Measurements from ENCODE around the gene NRIP1.

Gene NRIP1

GRCh38 chr21:15009837-15010363 lies 54.9 kb downstream of the NRIP1 start:
- peak; percentile 77 to 82 for DNase-seq (ENCODE audit: low read depth in 2 of 2)

GRCh38 chr21:15007716-15008296 lies 57.0 kb downstream of the NRIP1 start:
- no peak for DNase-seq (ENCODE audit: low read depth in 2 of 2)

GRCh38 chr21:15006594-15007230 lies 58.1 kb downstream of the NRIP1 start:
- DNase-seq (ENCODE audit: low read depth in 2 of 2), result no peak

- DNase-seq (ENCODE audit: low read depth in 2 of 2), result no peak
Measured at GRCh38 chr21:15005391-15005790, 59.4 kb downstream of the NRIP1 start.

- DNase-seq (ENCODE audit: low read depth in 2 of 2), result no peak
Measured at GRCh38 chr21:15004721-15005370, 60.0 kb downstream of the NRIP1 start.

GRCh38 chr21:15003463-15004135 lies 61.2 kb downstream of the NRIP1 start:
- DNase-seq (ENCODE audit: low read depth in 2 of 2), result no peak

- no peak for DNase-seq (ENCODE audit: low read depth in 2 of 2)
Measured at GRCh38 chr21:15001857-15002606, 62.8 kb downstream of the NRIP1 start.

GRCh38 chr21:15001113-15001512 lies 63.7 kb downstream of the NRIP1 start:
- DNase-seq (ENCODE audit: low read depth in 2 of 2), result no peak

- DNase-seq (ENCODE audit: low read depth in 2 of 2), result peak; percentile 60 to 64
Measured at GRCh38 chr21:15000081-15000480, 64.7 kb downstream of the NRIP1 start.

GRCh38 chr21:14998784-14999183 lies 66.0 kb downstream of the NRIP1 start:
- no peak for DNase-seq (ENCODE audit: low read depth in 2 of 2)

- no peak for DNase-seq (ENCODE audit: low read depth in 2 of 2)
Measured at GRCh38 chr21:14998336-14998735, 66.5 kb downstream of the NRIP1 start.

- peak in 1 of 2 experiments; percentile 47 for DNase-seq (ENCODE audit: low read depth in 2 of 2)
Measured at GRCh38 chr21:14995695-14996490, 68.9 kb downstream of the NRIP1 start.

GRCh38 chr21:14995226-14995625 lies 69.6 kb downstream of the NRIP1 start:
- no peak for DNase-seq (ENCODE audit: low read depth in 2 of 2)

- DNase-seq (ENCODE audit: low read depth in 2 of 2), result no peak
Measured at GRCh38 chr21:14993115-14993514, 71.7 kb downstream of the NRIP1 start.

GRCh38 chr21:14991957-14992356 lies 72.8 kb downstream of the NRIP1 start:
- DNase-seq (ENCODE audit: low read depth in 2 of 2), result no peak

- DNase-seq (ENCODE audit: low read depth in 2 of 2), result no peak
Measured at GRCh38 chr21:14989359-14989758, 75.4 kb downstream of the NRIP1 start.

GRCh38 chr21:14988760-14989159 lies 76.0 kb downstream of the NRIP1 start:
- DNase-seq (ENCODE audit: low read depth in 2 of 2), result no peak

- DNase-seq (ENCODE audit: low read depth in 2 of 2), result no peak
Measured at GRCh38 chr21:14987370-14988170, 77.2 kb downstream of the NRIP1 start.

GRCh38 chr21:14985306-14985705 lies 79.5 kb downstream of the NRIP1 start:
- no peak for DNase-seq (ENCODE audit: low read depth in 2 of 2)

- no peak for DNase-seq (ENCODE audit: low read depth in 2 of 2)
Measured at GRCh38 chr21:14982336-14982735, 82.5 kb downstream of the NRIP1 start.

Data from fibroblast of skin of left quadriceps (primary cell).